Measurements from ENCODE around the gene KRT2. TPM values are rescaled to one million over a fixed set of nuclear protein-coding genes. Genes with fewer than 3 reads are reported as not detected.

KRT2 gene
- total and polyA plus RNA-seq, 2 donors (not counting 3 experiments of a cell fraction or from before 2014, with no cell fraction given): not detected

DNA sequence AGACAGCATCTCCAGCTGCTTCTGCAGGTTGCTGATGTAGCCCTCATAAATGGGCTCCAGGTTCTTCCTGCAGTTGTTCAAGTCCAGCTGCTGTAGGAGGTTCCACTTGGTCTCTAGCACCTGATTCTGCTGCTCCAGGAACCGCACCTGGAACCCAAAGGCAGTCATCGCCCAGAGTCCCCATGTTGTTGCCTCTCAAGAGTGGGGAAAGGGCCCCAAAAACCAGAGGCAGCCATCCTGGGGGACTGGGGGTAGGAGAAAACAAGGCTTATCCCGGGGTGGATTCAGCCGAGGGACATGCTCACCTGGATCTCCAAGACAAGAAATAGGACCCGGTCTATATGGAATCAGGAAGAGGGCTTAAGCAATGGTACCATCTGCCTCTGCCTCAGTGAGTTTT lies 53.0 kb downstream of the KRT2 start:
- Histone ChIP-seq H3K27ac (ENCODE audit: insufficient read depth, low read depth, low read length) (no peak overlapping the region), H3K4me3 (replicated peaks in 1 of 3; ENCODE audit: insufficient read depth in 1 of 3, low read depth in 1 of 3, low read length in 3 of 3) (no peak overlapping the region), H3K9me3 (replicated peaks; ENCODE audit: control insufficient read depth, insufficient read depth, low read length) (no peaks in the 10 kb centered on the region), H3K9ac (replicated peaks; ENCODE audit: extremely low read depth, insufficient read depth, low read length) (no peak overlapping the region), H3K4me2 (ENCODE audit: insufficient read depth, low read length) (no peak overlapping the region), H3K79me2 (ENCODE audit: control insufficient read depth, insufficient read depth, low read length) (no peaks in the 10 kb centered on the region), H4K20me1 (replicated peaks; ENCODE audit: control insufficient read depth, extremely low read depth, insufficient read depth, low read length) (no peaks in the 10 kb centered on the region), H2AFZ (ENCODE audit: low read depth, low read length) (no peak overlapping the region), H3K27me3 (ENCODE audit: control insufficient read depth in 2 of 2, insufficient read depth in 2 of 2, low read length in 2 of 2) (peaks cover 20 to 39% of the 10 kb centered on the region in 2 experiments), H3K9me1 (replicated peaks; ENCODE audit: control insufficient read depth, extremely low read depth, insufficient read depth, low read length) (no peaks in the 10 kb centered on the region), H3K4me1 (ENCODE audit: control insufficient read depth, extremely low read depth, insufficient read depth, low read length) (no peaks in the 10 kb centered on the region), H3K36me3 (ENCODE audit: control insufficient read depth in 2 of 2, extremely low read depth in 1 of 2, insufficient read depth in 2 of 2, low read length in 2 of 2) (no peaks in the 10 kb centered on the region)
- no peak for DNase-seq (ENCODE audit: low read depth, low spot score)
- no TSS peak for BruUV-seq (replicated peaks)
- ChIA-PET POLR2A (no interaction called here), CTCF (no interaction called here)
- dilution Hi-C loops (cut with MboI; ENCODE audit: extremely low pct_ligation_motif_present, low sequenced_read_pairs): no loop called here
- FAIRE-seq: no peak
- TF ChIP-seq JUN (IDR thresholded peaks at IDR 0.05; ENCODE audit: borderline replicate concordance, insufficient read depth, insufficient read length, low read depth) (no peak), MYC (IDR thresholded peaks at IDR 0.05; ENCODE audit: low read depth, low read length) (no peak), GATA2 (IDR thresholded peaks at IDR 0.05; ENCODE audit: insufficient read depth, insufficient read length, low read depth, low read length) (no peak)
- TF ChIP-seq, protein P1, sequence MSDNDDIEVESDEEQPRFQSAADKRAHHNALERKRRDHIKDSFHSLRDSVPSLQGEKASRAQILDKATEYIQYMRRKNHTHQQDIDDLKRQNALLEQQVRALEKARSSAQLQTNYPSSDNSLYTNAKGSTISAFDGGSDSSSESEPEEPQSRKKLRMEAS (IDR thresholded peaks at IDR 0.05; ENCODE audit: insufficient read depth, insufficient read length): no peak
- intact Hi-C loops (cut with micrococcal nuclease): no loop called here

Other genes starting within 250 kb of the KRT2 start
- not detected in 2 replicates for gene KRT82, start 245.9 kb downstream of the KRT2 start, total RNA-seq
- not detected in 2 replicates for gene KRT82, start 245.9 kb downstream of the KRT2 start, polyA plus RNA-seq
- not detected in 2 replicates for gene KRT75, start 217.8 kb downstream of the KRT2 start, total RNA-seq
- not detected in 2 replicates for gene KRT75, start 217.8 kb downstream of the KRT2 start, polyA plus RNA-seq
- not detected in 2 replicates for gene KRT6B, start 200.1 kb downstream of the KRT2 start, total RNA-seq
- gene KRT6B, start 200.1 kb downstream of the KRT2 start, polyA plus RNA-seq: 0.03 TPM in 1 of 2 replicates, not detected in the other
- gene KRT6C, start 178.4 kb downstream of the KRT2 start, total RNA-seq: not detected in 2 replicates
- not detected in 2 replicates for gene KRT6C, start 178.4 kb downstream of the KRT2 start, polyA plus RNA-seq
- gene KRT6A, start 159.0 kb downstream of the KRT2 start, total RNA-seq: 0.21 and 0.64 TPM in 2 replicates
- 0.10 TPM in 1 of 2 replicates, not detected in the other for gene KRT6A, start 159.0 kb downstream of the KRT2 start, polyA plus RNA-seq
- 0.72 and 0.86 TPM in 2 replicates for gene KRT5, start 131.8 kb downstream of the KRT2 start, total RNA-seq
- gene KRT5, start 131.8 kb downstream of the KRT2 start, polyA plus RNA-seq: 0.21 and 0.32 TPM in 2 replicates
- not detected in 2 replicates for gene KRT71, start 99.1 kb downstream of the KRT2 start, total RNA-seq
- not detected in 2 replicates for gene KRT71, start 99.1 kb downstream of the KRT2 start, polyA plus RNA-seq
- gene KRT74, start 78.4 kb downstream of the KRT2 start, total RNA-seq: not detected in 2 replicates
- not detected in 2 replicates for gene KRT74, start 78.4 kb downstream of the KRT2 start, polyA plus RNA-seq
- not detected in 2 replicates for gene KRT72, start 50.7 kb downstream of the KRT2 start, total RNA-seq
- gene KRT72, start 50.7 kb downstream of the KRT2 start, polyA plus RNA-seq: not detected in 2 replicates
- gene KRT73, start 33.7 kb downstream of the KRT2 start, total RNA-seq: not detected in 2 replicates
- not detected in 2 replicates for gene KRT73, start 33.7 kb downstream of the KRT2 start, polyA plus RNA-seq
- gene KRT1, start 28.2 kb upstream of the KRT2 start, total RNA-seq: not detected in 2 replicates
- gene KRT1, start 28.2 kb upstream of the KRT2 start, polyA plus RNA-seq: not detected in 2 replicates
- not detected in 2 replicates for gene KRT77, start 51.3 kb upstream of the KRT2 start, total RNA-seq
- gene KRT77, start 51.3 kb upstream of the KRT2 start, polyA plus RNA-seq: not detected in 2 replicates
- not detected in 2 replicates for gene KRT76, start 125.1 kb upstream of the KRT2 start, total RNA-seq
- gene KRT76, start 125.1 kb upstream of the KRT2 start, polyA plus RNA-seq: not detected in 2 replicates
- gene KRT3, start 143.9 kb upstream of the KRT2 start, total RNA-seq: not detected in 2 replicates
- not detected in 2 replicates for gene KRT3, start 143.9 kb upstream of the KRT2 start, polyA plus RNA-seq
- not detected in 2 replicates for gene KRT4, start 161.9 kb upstream of the KRT2 start, total RNA-seq
- not detected in 2 replicates for gene KRT4, start 161.9 kb upstream of the KRT2 start, polyA plus RNA-seq
- gene KRT79, start 182.1 kb upstream of the KRT2 start, total RNA-seq: not detected in 2 replicates
- not detected in 2 replicates for gene KRT79, start 182.1 kb upstream of the KRT2 start, polyA plus RNA-seq
- not detected in 2 replicates for gene KRT78, start 196.8 kb upstream of the KRT2 start, total RNA-seq
- not detected in 2 replicates for gene KRT78, start 196.8 kb upstream of the KRT2 start, polyA plus RNA-seq

Data from endothelial cell of umbilical vein (primary cell).